GM12873 (cell line): ENCODE results near the gene SYT7.

Experiments used
- CTCF ChIP-seq: IDR thresholded peaks from 2 replicates; pipeline ENCODE4 v1.5.1; 2012; ENCODE audit warnings: low read depth, mild to moderate bottlenecking, moderate library complexity, low read length, control low read depth; ENCODE audit not compliant: insufficient read depth; ENCODE audit errors: missing control alignments

Gene SYT7

GRCh38 chr11:61534025-61534932 is 46.6 kb downstream of the SYT7 start:
- no peak for TF ChIP-seq CTCF

GRCh38 chr11:61533401-61533800 is 47.5 kb downstream of the SYT7 start:
- no peak for TF ChIP-seq CTCF

GRCh38 chr11:61533039-61533375 is 47.9 kb downstream of the SYT7 start:
- TF ChIP-seq CTCF = no peak

- peak; percentile 97 for TF ChIP-seq CTCF
Observed at GRCh38 chr11:61532134-61533038, 48.5 kb downstream of the SYT7 start.

GRCh38 chr11:61531044-61531443 is 49.8 kb downstream of the SYT7 start:
- TF ChIP-seq CTCF = no peak

GRCh38 chr11:61529537-61530225 is 51.2 kb downstream of the SYT7 start:
- TF ChIP-seq CTCF = no peak
